Stimulated activated CD8-positive, alpha-beta memory T cell treated with anti-CD3 and anti-CD28 coated beads, Interleukin-7, amount 100 ng/mL, for 24 hours (primary cell): ENCODE data around the gene SLC8B1.
A peak's percentile ranks its signal among the peaks of the same experiment; 100 is the strongest.

Source experiments
- DNase-seq: peaks from one replicate; pipeline ENCODE4 v3.0.0-alpha.2; 2020; ENCODE audit warnings: low read depth

SLC8B1 gene

GRCh38 chr12:113334786-113335539 lies at the start of gene SLC8B1:
Gene SLC8B1 (minus strand): TSS chr12:113335109. CDS start chr12:113332878, 2,231 bp downstream.
- peak; percentile 84 for DNase-seq

- no peak for DNase-seq
These were observed 47.3 kb upstream of the SLC8B1 start for GRCh38 chr12:113382206-113382605.

- no peak for DNase-seq
These were observed 46.3 kb upstream of the SLC8B1 start for GRCh38 chr12:113381220-113381619.

GRCh38 chr12:113378291-113378690 lies 43.4 kb upstream of the SLC8B1 start:
- DNase-seq = no peak

DNA sequence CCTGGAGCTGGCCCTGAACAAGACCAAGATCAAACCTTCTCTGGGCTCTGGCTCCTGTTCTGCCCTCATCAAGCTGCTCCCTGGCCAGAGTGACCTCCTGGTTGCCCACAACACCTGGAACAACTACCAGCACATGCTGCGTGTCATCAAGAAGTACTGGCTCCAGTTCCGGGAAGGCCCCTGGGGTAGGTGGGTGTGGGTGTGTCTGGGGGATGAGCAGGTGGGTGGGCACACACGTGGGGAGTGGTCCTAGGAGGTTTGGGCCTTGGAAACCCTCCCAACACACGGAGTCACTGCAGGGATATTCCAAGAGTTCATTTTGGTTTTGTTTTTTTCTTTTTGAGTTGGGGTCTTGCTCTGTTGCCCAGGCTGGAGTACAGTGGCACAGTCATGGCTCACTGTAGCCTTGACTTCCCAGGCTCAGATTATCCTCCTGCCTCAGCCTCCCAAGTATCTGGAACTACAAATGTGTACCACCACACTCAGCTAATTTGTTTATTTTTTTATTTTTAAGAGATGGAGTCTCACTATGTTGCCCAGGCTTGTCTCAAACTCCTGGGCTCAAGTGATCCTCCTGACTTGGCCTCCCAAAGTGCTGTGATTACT lies 40.0 kb upstream of the SLC8B1 start:
- no peak for DNase-seq

GRCh38 chr12:113373969-113374368 lies 39.1 kb upstream of the SLC8B1 start:
- no peak for DNase-seq

GRCh38 chr12:113373440-113373839 lies 38.5 kb upstream of the SLC8B1 start:
- DNase-seq = no peak

DNA sequence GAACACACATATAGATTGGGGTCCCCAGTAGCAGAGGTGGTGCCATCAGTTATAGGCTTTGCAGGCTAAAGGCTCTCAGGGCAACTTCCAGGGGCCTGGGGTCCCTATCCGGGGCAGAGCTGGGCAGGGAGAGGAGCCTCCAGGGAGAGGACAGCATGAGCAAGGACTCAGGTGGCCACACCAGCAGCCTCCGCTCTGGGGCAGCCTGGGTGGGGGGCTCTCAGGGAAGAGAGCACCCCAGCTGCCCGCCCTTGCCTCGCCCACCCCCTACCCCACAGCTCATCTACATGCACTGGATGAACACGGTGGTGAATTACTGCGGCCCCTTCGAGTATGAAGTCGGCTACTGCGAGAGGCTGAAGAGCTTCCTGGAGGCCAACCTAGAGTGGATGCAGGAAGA lies 37.5 kb upstream of the SLC8B1 start:
- DNase-seq = no peak

GRCh38 chr12:113371808-113372207 lies 36.9 kb upstream of the SLC8B1 start:
- DNase-seq = no peak

DNA sequence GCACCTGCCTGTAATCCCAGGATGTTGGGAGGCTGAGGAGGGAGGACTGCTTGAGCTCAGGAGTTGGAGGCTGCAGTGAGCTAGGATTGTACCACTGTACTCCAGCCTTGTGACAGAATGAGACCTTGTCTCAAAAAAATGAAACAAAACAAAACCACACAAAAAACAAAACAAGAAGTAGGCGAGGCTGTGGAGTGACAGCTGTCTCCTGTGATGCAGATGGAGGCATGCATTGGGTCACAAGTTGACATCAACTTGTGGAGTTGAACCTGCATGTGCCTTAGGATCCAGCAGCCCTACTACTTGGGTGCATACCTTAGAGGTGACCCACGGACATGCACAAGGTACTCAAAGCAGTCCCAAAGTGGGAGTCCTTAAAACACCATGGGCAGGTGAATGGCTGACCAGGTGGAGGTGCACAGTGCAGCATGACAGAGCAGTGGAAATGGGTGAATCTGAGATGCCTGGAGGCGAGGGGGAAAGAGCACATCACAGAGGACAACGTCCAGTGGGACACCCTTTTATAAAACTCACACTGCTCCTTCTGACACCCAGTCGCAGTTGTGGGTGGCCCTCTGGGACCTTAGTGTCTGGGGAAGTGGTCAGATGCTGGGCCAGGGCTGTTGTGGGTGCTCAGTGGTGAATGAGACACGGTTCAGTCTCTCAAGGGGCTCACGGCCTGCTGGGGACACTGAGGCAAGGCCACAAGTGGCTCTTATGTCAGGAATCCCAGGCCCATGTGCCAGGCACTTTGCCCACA lies 36.2 kb upstream of the SLC8B1 start:
- DNase-seq = no peak

- DNase-seq = no peak
These were observed 34.6 kb upstream of the SLC8B1 start for GRCh38 chr12:113369391-113369985.

DNA sequence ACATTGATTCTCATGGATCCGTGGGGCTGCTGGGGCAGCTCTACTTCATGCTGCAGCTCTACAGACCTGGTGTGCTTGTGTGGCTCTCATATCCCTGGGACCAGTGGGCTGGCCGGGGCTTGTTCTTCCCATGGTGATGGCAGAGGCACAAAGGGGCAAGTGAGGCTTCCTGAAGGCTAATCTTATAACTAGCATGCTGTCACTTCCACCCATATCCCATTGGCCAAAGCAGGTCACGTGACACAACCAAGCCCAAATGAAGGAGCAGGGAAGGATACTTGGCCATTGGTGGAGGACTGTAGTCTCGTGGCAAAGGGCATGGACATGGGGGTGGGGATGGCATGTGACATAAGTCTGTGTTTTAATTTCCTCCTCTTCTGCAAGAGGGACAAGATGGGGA lies 33.4 kb upstream of the SLC8B1 start:
- DNase-seq = no peak

GRCh38 chr12:113366827-113367226 lies 31.9 kb upstream of the SLC8B1 start:
- no peak for DNase-seq

GRCh38 chr12:113365639-113366395 lies 30.9 kb upstream of the SLC8B1 start:
- DNase-seq = no peak

DNA sequence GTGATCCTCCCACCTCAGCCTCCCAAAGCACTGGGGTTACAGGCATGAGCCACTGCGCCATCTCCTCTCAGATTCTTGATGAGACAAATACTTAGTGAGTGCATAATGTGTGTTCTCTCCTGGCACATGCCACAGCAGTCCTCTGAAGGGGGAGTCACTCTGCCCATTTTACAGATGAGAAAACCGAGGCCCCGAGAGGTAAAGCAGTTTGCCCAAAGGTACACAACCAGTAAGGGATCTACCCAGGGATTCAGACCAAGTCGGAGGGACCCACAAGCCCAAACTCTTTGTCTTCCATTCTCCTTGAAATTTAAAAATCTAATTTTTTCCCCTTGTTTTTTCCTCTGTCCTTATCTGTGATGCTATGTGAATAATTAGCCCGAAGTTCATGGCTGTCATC lies 29.8 kb upstream of the SLC8B1 start:
- no peak for DNase-seq

DNA sequence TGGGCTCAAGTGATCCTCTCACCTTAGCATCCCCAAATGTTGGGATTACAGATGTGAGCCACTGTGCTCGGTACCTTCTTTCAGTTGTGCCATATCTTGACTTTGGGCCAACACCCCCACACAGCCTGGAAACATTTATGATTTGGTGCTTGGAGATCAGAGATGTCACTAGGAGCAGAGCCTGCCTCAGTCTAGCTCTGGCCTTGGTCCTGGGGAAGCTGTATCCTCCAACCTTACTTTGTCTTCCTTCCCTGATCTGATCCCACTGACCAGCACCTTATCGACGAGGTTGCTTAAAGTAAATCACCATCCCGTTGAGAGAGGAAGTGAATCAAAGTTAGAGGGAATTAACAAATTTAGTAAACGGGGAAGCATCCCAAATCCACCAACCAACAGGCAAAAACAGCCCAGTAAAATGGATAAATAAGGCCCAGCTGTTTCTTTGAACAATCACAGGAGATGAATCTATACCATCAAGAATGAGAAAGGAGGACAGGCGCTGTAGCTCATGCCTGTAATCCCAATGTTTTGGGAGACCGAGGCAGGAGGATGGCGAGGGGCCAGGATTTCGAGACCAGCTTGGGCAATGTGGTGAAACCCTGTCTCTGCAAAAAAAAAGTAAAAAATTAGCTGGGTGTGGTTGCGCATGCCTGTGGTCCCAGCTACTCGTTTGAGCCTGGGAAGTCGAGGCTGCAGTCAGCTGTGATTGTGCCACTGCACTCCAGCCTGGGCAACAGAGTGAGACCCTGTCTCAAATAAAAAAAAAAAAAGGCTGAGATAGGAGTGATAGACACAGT lies 26.9 kb upstream of the SLC8B1 start:
- no peak for DNase-seq

DNA sequence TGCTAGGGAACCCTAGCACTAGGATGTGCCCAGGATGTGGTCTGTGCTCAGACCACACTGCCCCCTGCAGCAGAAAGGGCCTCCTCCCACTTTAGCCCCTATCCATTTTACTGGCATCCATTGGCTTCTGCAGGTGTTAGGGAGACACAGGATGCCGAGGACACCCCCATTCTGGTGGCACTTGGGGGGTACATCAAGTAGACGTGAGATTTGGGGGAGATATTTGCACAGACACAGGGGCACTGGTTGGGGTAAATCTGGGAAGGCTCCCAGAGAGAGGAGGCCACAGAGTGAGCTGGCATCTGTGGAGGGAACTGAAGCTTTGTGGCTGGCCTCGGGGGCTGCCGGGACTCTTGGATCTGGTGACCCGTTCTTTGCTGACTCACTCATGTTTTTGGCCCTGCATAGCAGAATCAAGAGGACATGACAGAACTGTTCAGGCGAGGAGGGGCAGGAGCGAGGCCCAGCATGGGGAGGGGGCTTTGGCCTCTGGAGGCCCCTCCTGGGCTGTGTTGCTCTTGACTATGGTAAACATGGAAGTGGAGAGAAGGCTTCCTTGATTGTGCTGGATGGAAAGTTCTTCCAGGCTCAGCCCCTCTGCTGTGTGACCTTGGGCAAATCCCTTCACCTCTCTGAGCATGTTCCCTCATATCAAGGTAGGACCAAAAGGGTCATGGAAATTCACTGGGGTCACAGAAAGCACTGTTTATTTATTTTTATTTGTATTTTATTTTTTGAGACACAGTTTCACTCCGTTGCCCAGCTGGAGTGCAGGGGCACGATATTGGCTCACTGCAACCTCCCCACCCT lies 25.2 kb upstream of the SLC8B1 start:
- DNase-seq = no peak

DNA sequence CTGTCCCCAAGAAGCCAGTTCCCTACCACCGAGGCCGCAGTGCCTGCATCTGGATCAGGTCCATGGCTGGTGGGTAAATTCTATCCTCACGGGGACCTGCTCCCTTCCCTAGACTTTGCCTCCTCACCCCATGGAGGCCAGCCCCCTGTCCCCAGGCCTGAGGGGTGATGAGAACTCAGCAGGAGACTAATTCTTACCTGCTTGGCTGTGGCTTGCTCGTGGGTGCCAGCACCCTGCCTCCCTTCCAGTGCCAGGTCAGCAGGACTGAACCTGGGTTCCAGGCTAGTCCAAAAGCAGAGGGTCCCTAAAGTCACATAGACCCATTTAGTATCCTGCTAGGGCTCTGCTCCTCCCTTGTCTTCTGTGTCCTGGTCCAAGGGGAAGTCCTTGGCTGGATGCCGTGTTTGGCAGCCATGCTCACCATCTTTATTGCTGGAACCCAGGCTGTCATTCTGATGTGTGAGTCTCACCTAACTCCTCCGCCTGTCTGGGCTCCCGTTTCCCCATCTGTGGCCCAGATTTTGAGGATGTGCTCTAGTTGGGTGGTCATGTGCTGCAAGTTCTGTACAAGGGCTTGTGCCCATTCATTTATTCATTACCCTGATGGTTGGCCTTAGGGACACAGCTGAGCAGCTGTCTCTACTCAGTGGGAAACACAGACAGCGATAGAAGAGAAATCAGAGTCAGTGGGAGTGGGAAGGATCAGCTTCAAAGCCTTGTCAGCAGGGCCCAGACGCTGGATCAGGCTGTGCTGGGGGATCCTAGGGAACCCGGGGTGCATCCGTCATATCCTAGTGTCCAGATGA lies 24.4 kb upstream of the SLC8B1 start:
- no peak for DNase-seq

- peak; percentile 88 for DNase-seq
These were observed 23.6 kb upstream of the SLC8B1 start, which contains the start of gene PLBD2 for GRCh38 chr12:113358381-113359132. Gene PLBD2 (plus strand): TSS chr12:113358587. CDS start chr12:113358601, 14 bp downstream.
